Keratinocyte (primary cell): ENCODE measurements around the gene GOLGA6L6. TPM values are rescaled to one million over a fixed set of nuclear protein-coding genes. Genes with fewer than 3 reads are reported as not detected.
"Not testable (repeated sequence)": the region's sequence is repeated elsewhere in the genome, so short reads cannot be mapped to it uniquely, and the experiment has no call there.

Experiments
- DNase-seq: peaks from one replicate; pipeline ENCODE4 v3.0.0-alpha.2; 2011; ENCODE audit warnings: low read depth, missing footprints, low spot score
- FAIRE-seq: peaks from 2 replicates; lab custom pipeline; 2011; peaks lifted over from hg19 to GRCh38; lab: Jason Lieb, UNC
- H2AFZ ChIP-seq: 2 replicates; pipeline ENCODE4 v1.6.0; 2012; ENCODE audit warnings: low read length, control low read depth, inconsistent platforms; ENCODE audit not compliant: control insufficient read depth
- H3K27ac ChIP-seq: 2 replicates; pipeline ENCODE4 v1.5.1; 2011; ENCODE audit warnings: low read length; ENCODE audit not compliant: control insufficient read depth, insufficient read depth
- H3K27me3 ChIP-seq: 3 replicates; pipeline ENCODE4 v1.6.0; 2011; ENCODE audit warnings: low read length; ENCODE audit not compliant: control insufficient read depth, insufficient read depth; ENCODE audit errors: extremely low read depth
- H3K36me3 ChIP-seq, 2 experiments: 2 replicates in 1 of 2; 3 replicates in 1 of 2; pipeline ENCODE4 v1.5.1; 2011; ENCODE audit warnings: low read length in 2 of 2, mild to moderate bottlenecking in 1 of 2; ENCODE audit not compliant: control insufficient read depth in 2 of 2, insufficient read depth in 2 of 2; ENCODE audit errors: extremely low read depth in 1 of 2
- H3K4me1 ChIP-seq: 3 replicates; pipeline ENCODE4 v1.5.1; 2011; ENCODE audit warnings: low read length; ENCODE audit not compliant: control insufficient read depth, insufficient read depth; ENCODE audit errors: extremely low read depth
- H3K4me2 ChIP-seq: 3 replicates; pipeline ENCODE4 v1.6.0; 2011; ENCODE audit warnings: low read depth, low read length; ENCODE audit not compliant: control insufficient read depth, insufficient read depth; ENCODE audit errors: extremely low read depth
- H3K4me3 ChIP-seq, 3 experiments: fragments of 200-600 bp in 1 of 3; sonication (generic) in 1 of 3; 2 replicates in 2 of 3; 3 replicates in 1 of 3; pipeline ENCODE4 v1.5.1; 2011 to 2016; ENCODE audit warnings: low read length in 3 of 3, mild to moderate bottlenecking in 3 of 3, control low read depth in 2 of 3, inconsistent platforms in 1 of 3, low read depth in 1 of 3, mixed read lengths in 1 of 3, mixed run types in 1 of 3, moderate library complexity in 1 of 3; ENCODE audit not compliant: control insufficient read depth in 2 of 3, insufficient read depth in 2 of 3; ENCODE audit errors: extremely low read depth in 1 of 3
- H3K79me2 ChIP-seq: 2 replicates; pipeline ENCODE4 v1.6.0; 2012; ENCODE audit warnings: low read length; ENCODE audit not compliant: control insufficient read depth, insufficient read depth
- H3K9ac ChIP-seq: 3 replicates; pipeline ENCODE4 v1.6.0; 2011; ENCODE audit warnings: low read length; ENCODE audit not compliant: control insufficient read depth, insufficient read depth; ENCODE audit errors: extremely low read depth
- H3K9me1 ChIP-seq: 3 replicates; pipeline ENCODE4 v1.6.0; 2011; ENCODE audit warnings: low read length; ENCODE audit not compliant: control insufficient read depth, insufficient read depth; ENCODE audit errors: extremely low read depth
- H3K9me3 ChIP-seq: 2 replicates; pipeline ENCODE4 v1.5.1; 2012; ENCODE audit warnings: low read depth, low read length; ENCODE audit not compliant: control insufficient read depth
- H4K20me1 ChIP-seq: 3 replicates; pipeline ENCODE4 v1.6.0; 2011; ENCODE audit warnings: low read length; ENCODE audit not compliant: control insufficient read depth, insufficient read depth; ENCODE audit errors: extremely low read depth
- dilution Hi-C: fragments of 300-500 bp; cut with MboI; formaldehyde crosslinking; loops from one replicate; pipeline ENCODE4 v1.7.0; 2020; ENCODE audit warnings: low sequenced_read_pairs; ENCODE audit not compliant: extremely low pct_ligation_motif_present
- polyA plus RNA-seq, 5 experiments: library from polyadenylated mRNA; depleted of rRNA in 3 of 5; stranded (reverse) in 3 of 5; stranded (forward) in 1 of 5; unstranded in 1 of 5; fragments of >200 nt; gene quantifications; 1 replicate in 1 of 5; 2 replicates in 3 of 5; 3 replicates in 1 of 5; pipeline versions ENCODE4 v1.2.1 to v1.2.3, GENCODE V29; 2011 to 2012; ENCODE audit warnings: missing spikeins in 2 of 5, low read depth in 1 of 5, low replicate concordance in 1 of 5
- small RNA-seq, 3 experiments: library from RNA; depleted of rRNA; stranded (forward); fragments of <200 nt; gene quantifications; one replicate each; pipeline ENCODE3, GENCODE V24; 2012; ENCODE audit warnings: low read depth in 3 of 3, low replicate concordance in 1 of 3; ENCODE audit not compliant: insufficient read length in 3 of 3

GOLGA6L6 gene
- polyA plus RNA-seq, 1 donor (not counting 4 experiments of a cell fraction or from before 2014, with no cell fraction given): not detected

DNA sequence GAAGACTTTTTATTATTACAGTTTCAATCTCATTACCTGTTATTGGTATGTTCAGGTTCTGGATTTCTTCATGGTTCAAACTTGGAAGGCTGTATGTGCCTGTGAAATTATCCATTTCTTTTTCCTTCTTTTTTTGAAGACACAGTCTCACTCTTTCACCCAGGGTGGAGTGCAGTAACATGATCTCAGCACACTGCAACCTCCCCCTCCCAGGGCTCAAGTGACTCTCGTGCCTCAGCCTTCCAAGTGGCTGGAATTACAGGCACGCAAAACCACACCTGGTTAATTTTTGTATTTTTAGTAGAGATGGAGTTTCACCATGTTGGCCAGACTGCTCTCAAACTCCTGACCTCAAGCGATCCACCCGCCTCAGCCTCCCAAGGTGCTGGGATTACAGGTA lies 52.3 kb downstream of the GOLGA6L6 start:
- H3K9me3 ChIP-seq, H3K79me2 ChIP-seq, H3K4me2 ChIP-seq, FAIRE-seq, H3K9ac ChIP-seq, DNase-seq, H3K9me1 ChIP-seq, H2AFZ ChIP-seq, H3K36me3 ChIP-seq, H3K4me3 ChIP-seq, H4K20me1 ChIP-seq, H3K4me1 ChIP-seq, H3K27me3 ChIP-seq, H3K27ac ChIP-seq, dilution Hi-C loops: not testable (repeated sequence)

Small RNA genes within 50 kb of the gene (small RNA-seq; reads per million reads assigned to genes)
- 0 reads per million in 3 experiments for gene RN7SL759P
